Fibroblast of lung (primary cell): ENCODE results near the gene LDHD. TPM values are rescaled to one million over a fixed set of nuclear protein-coding genes. Genes with fewer than 3 reads are reported as not detected.

ENCODE experiments used
- DNase-seq, 2 donors: peaks; one replicate each; pipeline versions ENCODE4 v3.0.0 to v3.0.0-alpha.2; 2010; ENCODE audit warnings: low read depth in 2 of 2
- H2AFZ ChIP-seq: 2 replicates; pipeline ENCODE4 v1.5.1; 2012; ENCODE audit warnings: low read length, control low read depth, inconsistent platforms
- H3K27ac ChIP-seq: 2 replicates; pipeline ENCODE4 v1.5.1; 2011; ENCODE audit warnings: low read length, control low read depth; ENCODE audit not compliant: insufficient read depth
- H3K27me3 ChIP-seq: 2 replicates; pipeline ENCODE4 v1.5.1; 2011; ENCODE audit warnings: mild to moderate bottlenecking, low read length; ENCODE audit not compliant: control insufficient read depth, insufficient read depth
- H3K36me3 ChIP-seq: 2 replicates; pipeline ENCODE4 v1.5.1; 2011; ENCODE audit warnings: low read length; ENCODE audit not compliant: control insufficient read depth, insufficient read depth
- H3K4me1 ChIP-seq: 2 replicates; pipeline ENCODE4 v1.5.1; 2011; ENCODE audit warnings: low read length; ENCODE audit not compliant: control insufficient read depth, insufficient read depth; ENCODE audit errors: extremely low read depth
- H3K4me2 ChIP-seq: 2 replicates; pipeline ENCODE4 v1.5.1; 2011; ENCODE audit warnings: low read length, control low read depth; ENCODE audit not compliant: insufficient read depth; ENCODE audit errors: extremely low read depth
- H3K4me3 ChIP-seq, 4 experiments: fragments of 200-600 bp in 1 of 4; sonication (generic) in 1 of 4; replicated peaks in 1 of 4; 2 replicates each; pipeline ENCODE4 v1.5.1; 2011 to 2016; ENCODE audit warnings: low read length in 4 of 4, low read depth in 3 of 4, mild to moderate bottlenecking in 3 of 4, control low read depth in 2 of 4, inconsistent platforms in 1 of 4, mixed read lengths in 1 of 4; ENCODE audit not compliant: insufficient read depth in 1 of 4; ENCODE audit errors: control extremely low read depth in 1 of 4
- H3K79me2 ChIP-seq: 2 replicates; pipeline ENCODE4 v1.5.1; 2012; ENCODE audit warnings: mild to moderate bottlenecking, low read length, inconsistent platforms; ENCODE audit not compliant: control insufficient read depth, insufficient read depth
- H3K9ac ChIP-seq: 2 replicates; pipeline ENCODE4 v1.5.1; 2011; ENCODE audit warnings: mild to moderate bottlenecking, low read length, control low read depth; ENCODE audit not compliant: insufficient read depth
- H3K9me3 ChIP-seq: 2 replicates; pipeline ENCODE4 v1.5.1; 2012; ENCODE audit warnings: low read depth, low read length; ENCODE audit not compliant: control insufficient read depth, insufficient read depth
- H4K20me1 ChIP-seq: 2 replicates; pipeline ENCODE4 v1.5.1; 2011; ENCODE audit warnings: low read length; ENCODE audit not compliant: control insufficient read depth, insufficient read depth; ENCODE audit errors: extremely low read depth
- CTCF ChIP-seq, 2 donors: IDR thresholded peaks in 1 of 2; conservative IDR thresholded peaks in 1 of 2; 1 replicate in 1 of 2; 2 replicates in 1 of 2; pipeline ENCODE4 v1.5.1; 2011 to 2012; ENCODE audit warnings: low read length in 2 of 2, control low read depth in 1 of 2, inconsistent platforms in 1 of 2, low read depth in 1 of 2, mild to moderate bottlenecking in 1 of 2
- EZH2 ChIP-seq: IDR thresholded peaks from 2 replicates; pipeline ENCODE4 v1.5.1; 2012; ENCODE audit warnings: low read length, control low read depth, mild to moderate bottlenecking; ENCODE audit errors: missing control alignments
- polyA plus RNA-seq, 2 donors: library from polyadenylated mRNA; depleted of rRNA in 1 of 2; stranded (reverse) in 1 of 2; unstranded in 1 of 2; fragments of >200 nt; gene quantifications; 2 replicates each; pipeline ENCODE4 v1.2.1, GENCODE V29; 2011 to 2012; ENCODE audit warnings: missing spikeins in 1 of 2
- total RNA-seq: library from RNA; depleted of rRNA; stranded (reverse); fragments of >200 nt; gene quantifications from 2 replicates; pipeline ENCODE4 v1.2.1, GENCODE V29; 2014

LDHD gene
- total and polyA plus RNA-seq, 2 donors (not counting 1 experiment from before 2014, with no cell fraction given), result 0.52 to 4.5 TPM

- Histone ChIP-seq H3K4me1 (peaks cover 36% of the 10 kb centered on the region), H4K20me1 (no peaks in the 10 kb centered on the region), H3K36me3 (no peaks in the 10 kb centered on the region), H3K27me3 (no peaks in the 10 kb centered on the region), H3K9ac (no peak overlapping the region), H3K4me3 (no peak overlapping the region), H3K27ac (no peak overlapping the region), H3K4me2 (no peak overlapping the region), H3K79me2 (no peaks in the 10 kb centered on the region), H2AFZ (no peak overlapping the region), H3K9me3 (no peaks in the 10 kb centered on the region)
- no peak for TF ChIP-seq CTCF (conservative IDR thresholded peaks at IDR 0.05 in 1 of 2, IDR thresholded peaks at IDR 0.05 in 1 of 2; ENCODE audit: low read depth in 1 of 2, low read length in 2 of 2)
- TF ChIP-seq EZH2, result no peak
- peak in 1 of 2 donors; percentile 83 for DNase-seq
Observed at GRCh38 chr16:75105306-75106061, 11.1 kb downstream of the LDHD start.

- Histone ChIP-seq H3K9ac (no peak overlapping the region), H3K27ac (no peak overlapping the region), H4K20me1 (no peaks in the 10 kb centered on the region), H3K36me3 (no peaks in the 10 kb centered on the region), H3K79me2 (no peaks in the 10 kb centered on the region), H3K27me3 (no peaks in the 10 kb centered on the region), H3K4me3 (no peak overlapping the region), H2AFZ (no peak overlapping the region), H3K9me3 (no peaks in the 10 kb centered on the region), H3K4me1 (peaks cover 31% of the 10 kb centered on the region), H3K4me2 (no peak overlapping the region)
- no peak for DNase-seq
- TF ChIP-seq EZH2, result no peak
- no peak for TF ChIP-seq CTCF (conservative IDR thresholded peaks at IDR 0.05 in 1 of 2, IDR thresholded peaks at IDR 0.05 in 1 of 2; ENCODE audit: low read depth in 1 of 2, low read length in 2 of 2)
Observed at GRCh38 chr16:75104836-75105235, 11.7 kb downstream of the LDHD start.

GRCh38 chr16:75103994-75104393, 12.6 kb downstream of the LDHD start:
- H3K4me1 ChIP-seq, result peaks cover 24% of the 10 kb centered on the region
- no peak for DNase-seq
- TF ChIP-seq EZH2 (no peak), CTCF (conservative IDR thresholded peaks at IDR 0.05 in 1 of 2, IDR thresholded peaks at IDR 0.05 in 1 of 2; ENCODE audit: low read depth in 1 of 2, low read length in 2 of 2) (no peak)
- H3K27me3 ChIP-seq, result no peaks in the 10 kb centered on the region
- no peaks in the 10 kb centered on the region for H3K36me3 ChIP-seq
- H3K4me2 ChIP-seq, result no peak overlapping the region
- no peaks in the 10 kb centered on the region for H3K79me2 ChIP-seq
- no peak overlapping the region for H3K4me3 ChIP-seq
- H4K20me1 ChIP-seq, result no peaks in the 10 kb centered on the region
- H3K9me3 ChIP-seq, result no peaks in the 10 kb centered on the region
- no peak overlapping the region for H3K27ac ChIP-seq
- H3K9ac ChIP-seq, result no peak overlapping the region
- no peak overlapping the region for H2AFZ ChIP-seq
